ENCODE results near the gene CORO7. TPM values are rescaled to one million over a fixed set of nuclear protein-coding genes. Genes with fewer than 3 reads are reported as not detected.
"Not testable (repeated sequence)": the region's sequence is repeated elsewhere in the genome, so short reads cannot be mapped to it uniquely, and the experiment has no call there.

Gene CORO7
- total RNA-seq, 1 donor from 2014 or later = 19.4 TPM

GRCh38 chr16:4354512-4355409 lies 61.6 kb downstream of the CORO7 start:
- no peak for DNase-seq

GRCh38 chr16:4353675-4354074 lies 62.7 kb downstream of the CORO7 start:
- no peak for DNase-seq

- DNase-seq = no peak
These were observed 63.6 kb downstream of the CORO7 start for GRCh38 chr16:4352843-4353242.

GRCh38 chr16:4351880-4352279 lies 64.5 kb downstream of the CORO7 start:
- no peak for DNase-seq

- peak; percentile 98 for DNase-seq
These were observed 65.4 kb downstream of the CORO7 start, which contains the start of gene PAM16 for GRCh38 chr16:4350787-4351659. TSS of gene PAM16 (minus strand) at chr16:4351321. CDS start at chr16:4351234, 87 bp downstream.

- no peak for DNase-seq
These were observed 66.0 kb downstream of the CORO7 start for GRCh38 chr16:4350365-4350786.

GRCh38 chr16:4349332-4349731 lies 67.1 kb downstream of the CORO7 start:
- no peak for DNase-seq

- no peak for DNase-seq
These were observed 68.5 kb downstream of the CORO7 start for GRCh38 chr16:4347765-4348509.

GRCh38 chr16:4347010-4347409 lies 69.4 kb downstream of the CORO7 start:
- no peak for DNase-seq

GRCh38 chr16:4345836-4346781 lies 70.3 kb downstream of the CORO7 start:
- no peak for DNase-seq

- no peak for DNase-seq
These were observed 71.2 kb downstream of the CORO7 start for GRCh38 chr16:4344983-4345835.

- DNase-seq = not testable (repeated sequence)
These were observed 72.0 kb downstream of the CORO7 start for GRCh38 chr16:4344300-4344982.

GRCh38 chr16:4342866-4343744 lies 73.3 kb downstream of the CORO7 start:
- DNase-seq = no peak

- no peak for DNase-seq
These were observed 75.1 kb downstream of the CORO7 start for GRCh38 chr16:4341250-4341649.

- no peak for DNase-seq
These were observed 76.0 kb downstream of the CORO7 start for GRCh38 chr16:4340443-4340842.

- DNase-seq = peak; percentile 84
These were observed 76.5 kb downstream of the CORO7 start for GRCh38 chr16:4339909-4340308.

GRCh38 chr16:4339455-4339854 lies 76.9 kb downstream of the CORO7 start:
- DNase-seq = no peak

GRCh38 chr16:4338712-4339299 lies 77.6 kb downstream of the CORO7 start:
- DNase-seq = no peak

Data from tongue (tissue), 2 donors.